ENCODE measurements around the gene SLX4IP.
A peak's percentile ranks its signal among the peaks of the same experiment; 100 is the strongest.

The SLX4IP gene

DNA sequence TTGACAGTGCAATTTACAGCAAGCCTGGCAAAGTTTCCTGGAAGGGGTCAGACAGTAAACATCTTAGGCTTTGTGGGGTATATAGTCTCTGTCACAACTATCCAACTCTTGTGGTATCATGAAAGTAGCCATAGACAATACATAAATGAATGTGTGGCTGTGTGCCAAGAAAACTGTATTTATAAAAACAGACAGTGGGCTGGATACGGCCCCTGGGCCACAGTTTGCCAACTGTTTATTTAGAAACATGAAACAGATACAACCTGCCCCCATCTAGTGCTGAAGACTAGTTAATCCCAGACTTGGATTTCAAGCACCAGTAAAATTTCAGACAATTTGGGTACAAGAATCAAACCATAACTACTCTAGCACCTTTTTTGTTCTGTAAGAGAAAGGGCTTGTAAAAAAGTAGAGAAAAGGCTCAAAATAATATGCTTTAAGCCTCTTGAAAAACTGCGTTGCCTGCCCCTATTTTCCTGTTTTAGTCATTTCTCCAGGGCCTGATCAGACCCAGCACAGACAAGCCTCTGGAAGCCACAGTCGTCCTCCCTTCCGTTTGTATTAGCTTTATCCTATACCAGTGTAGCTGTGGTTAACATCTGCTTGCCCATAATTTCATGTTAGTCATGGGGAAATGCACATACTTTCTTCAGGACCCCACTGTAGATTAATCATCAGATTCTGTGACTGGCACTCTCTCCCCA, 207.9 kb downstream of the SLX4IP start:
- Histone ChIP-seq H3K4me3 (ENCODE audit: low read depth, low read length) (no peak overlapping the region), H3K27ac (no peak overlapping the region), H3K36me3 (peaks cover 3% of the 10 kb centered on the region; the same call in 1 of the 2 replicates), H3K9me3 (ENCODE audit: severe bottlenecking) (no peaks in the 10 kb centered on the region), H3K27me3 (ENCODE audit: insufficient read depth, low read depth, severe bottlenecking) (no peaks in the 10 kb centered on the region)
- TF ChIP-seq, protein P1, sequence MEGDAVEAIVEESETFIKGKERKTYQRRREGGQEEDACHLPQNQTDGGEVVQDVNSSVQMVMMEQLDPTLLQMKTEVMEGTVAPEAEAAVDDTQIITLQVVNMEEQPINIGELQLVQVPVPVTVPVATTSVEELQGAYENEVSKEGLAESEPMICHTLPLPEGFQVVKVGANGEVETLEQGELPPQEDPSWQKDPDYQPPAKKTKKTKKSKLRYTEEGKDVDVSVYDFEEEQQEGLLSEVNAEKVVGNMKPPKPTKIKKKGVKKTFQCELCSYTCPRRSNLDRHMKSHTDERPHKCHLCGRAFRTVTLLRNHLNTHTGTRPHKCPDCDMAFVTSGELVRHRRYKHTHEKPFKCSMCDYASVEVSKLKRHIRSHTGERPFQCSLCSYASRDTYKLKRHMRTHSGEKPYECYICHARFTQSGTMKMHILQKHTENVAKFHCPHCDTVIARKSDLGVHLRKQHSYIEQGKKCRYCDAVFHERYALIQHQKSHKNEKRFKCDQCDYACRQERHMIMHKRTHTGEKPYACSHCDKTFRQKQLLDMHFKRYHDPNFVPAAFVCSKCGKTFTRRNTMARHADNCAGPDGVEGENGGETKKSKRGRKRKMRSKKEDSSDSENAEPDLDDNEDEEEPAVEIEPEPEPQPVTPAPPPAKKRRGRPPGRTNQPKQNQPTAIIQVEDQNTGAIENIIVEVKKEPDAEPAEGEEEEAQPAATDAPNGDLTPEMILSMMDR (IDR thresholded peaks at IDR 0.05; ENCODE audit: low read depth, low read length): no peak
- no peak for DNase-seq

DNA sequence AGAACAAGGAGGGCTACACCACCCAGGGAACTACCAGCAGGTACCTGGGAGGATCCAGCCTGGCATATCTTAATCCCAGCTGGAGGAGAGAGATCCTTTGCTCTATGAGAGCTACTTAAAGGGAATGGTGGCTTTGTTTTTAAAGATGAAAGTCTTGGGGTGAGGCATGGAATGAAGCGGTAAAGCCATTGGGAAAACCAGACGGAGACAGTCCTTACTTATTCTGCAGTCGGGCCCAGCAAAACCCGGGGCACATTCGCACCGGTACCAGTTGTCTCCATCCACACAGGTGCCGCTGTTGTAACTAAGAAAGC, 208.4 kb downstream of the SLX4IP start:
- peaks cover 3% of the 10 kb centered on the region; the same call in 1 of the 2 replicates for H3K36me3 ChIP-seq
- TF ChIP-seq, protein P1 (IDR thresholded peaks at IDR 0.05; ENCODE audit: low read depth, low read length): no peak
- no peaks in the 10 kb centered on the region for H3K27me3 ChIP-seq (ENCODE audit: insufficient read depth, low read depth, severe bottlenecking)

DNA sequence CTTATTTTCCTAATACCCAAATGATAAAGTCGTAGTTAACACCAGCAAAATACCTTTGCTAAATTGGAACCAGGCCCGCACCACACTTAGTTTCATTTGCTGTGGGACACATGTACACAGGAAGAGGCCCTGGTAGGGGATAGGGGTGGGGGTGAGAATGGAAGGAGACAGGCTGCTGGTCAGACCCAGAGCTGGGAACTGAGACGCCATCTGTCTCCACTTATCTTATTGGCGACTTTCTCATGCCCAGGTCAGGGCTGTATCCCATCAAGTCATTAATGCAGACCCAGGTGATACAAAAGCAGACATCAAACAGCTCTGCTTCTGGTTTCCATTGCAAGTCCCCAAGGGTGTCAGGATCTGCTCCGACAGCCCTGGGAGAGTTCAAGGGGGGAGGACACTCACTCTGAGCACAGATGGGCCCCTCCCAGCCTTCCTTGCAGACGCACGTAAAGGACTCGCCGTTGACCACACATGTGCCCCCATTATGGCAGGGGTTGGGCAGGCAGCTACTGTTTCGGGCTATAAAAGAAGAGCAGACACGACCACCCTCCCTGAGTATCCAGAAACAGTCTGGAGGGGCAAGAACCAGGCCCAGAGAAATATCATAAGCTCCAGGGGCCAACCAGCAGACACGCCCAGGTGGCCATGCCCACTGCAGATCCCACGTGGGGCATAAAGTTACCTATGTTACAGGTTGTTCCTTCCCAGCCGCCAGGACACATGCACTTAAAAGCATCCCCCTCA, 209.5 kb downstream of the SLX4IP start:
- Histone ChIP-seq H3K36me3 (peaks cover 3% of the 10 kb centered on the region; the same call in 1 of the 2 replicates), H3K27me3 (ENCODE audit: insufficient read depth, low read depth, severe bottlenecking) (no peaks in the 10 kb centered on the region), H3K4me3 (ENCODE audit: low read depth, low read length) (no peak overlapping the region), H3K27ac (peak overlapping the region; percentile 25), H3K9me3 (ENCODE audit: severe bottlenecking) (no peaks in the 10 kb centered on the region)
- TF ChIP-seq, protein P1 (IDR thresholded peaks at IDR 0.05; ENCODE audit: low read depth, low read length): no peak
- DNase-seq: peak; percentile 81

More for the DNA sequence above, 208.4 kb downstream of the SLX4IP start:
- H3K4me3 ChIP-seq (ENCODE audit: low read depth, low read length): no peak overlapping the region
- no peak for DNase-seq
- H3K9me3 ChIP-seq (ENCODE audit: severe bottlenecking): no peaks in the 10 kb centered on the region
- no peak overlapping the region for H3K27ac ChIP-seq

DNA sequence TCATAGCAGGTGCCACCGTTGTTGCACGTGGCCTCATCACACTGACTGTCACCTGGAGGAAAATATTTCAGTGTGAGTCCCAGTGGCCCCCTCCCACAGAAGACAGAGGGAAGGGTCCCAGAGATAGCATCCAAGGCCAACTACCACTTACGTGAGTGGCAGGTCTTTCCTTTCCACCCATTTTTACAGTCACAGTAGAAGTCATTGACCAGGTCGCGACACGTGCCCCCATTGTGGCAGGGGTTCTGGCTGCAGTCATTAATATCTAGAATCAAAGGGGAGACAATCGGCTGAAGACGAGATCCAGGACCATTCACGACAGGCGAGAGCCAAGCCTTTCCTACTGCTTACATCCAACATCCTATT, 210.1 kb downstream of the SLX4IP start:
- no peaks in the 10 kb centered on the region for H3K9me3 ChIP-seq (ENCODE audit: severe bottlenecking)
- TF ChIP-seq, protein P1 (IDR thresholded peaks at IDR 0.05; ENCODE audit: low read depth, low read length): no peak
- no peak for DNase-seq
- no peak overlapping the region for H3K4me3 ChIP-seq (ENCODE audit: low read depth, low read length)
- peaks cover 3% of the 10 kb centered on the region; the same call in 1 of the 2 replicates for H3K36me3 ChIP-seq
- H3K27ac ChIP-seq: no peak overlapping the region
- H3K27me3 ChIP-seq (ENCODE audit: insufficient read depth, low read depth, severe bottlenecking): no peaks in the 10 kb centered on the region

DNA sequence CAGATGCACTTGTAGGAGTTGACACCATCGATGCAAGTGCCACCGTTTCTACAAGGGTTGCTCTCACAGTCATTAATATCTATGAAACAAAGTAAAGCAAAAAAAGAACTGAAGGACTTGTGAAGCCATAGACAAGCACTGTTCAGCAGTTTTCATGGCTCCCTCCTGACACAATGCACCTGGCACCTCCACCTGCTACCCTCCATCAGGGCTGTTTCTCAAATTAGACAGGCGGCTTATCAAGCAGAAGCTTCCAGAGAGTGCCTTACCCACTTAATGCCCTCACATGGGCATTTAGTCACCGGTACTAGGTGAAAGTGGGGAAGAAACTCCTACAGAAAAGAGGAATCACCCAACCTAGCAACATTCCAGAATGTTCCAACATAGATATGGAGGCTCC, 210.9 kb downstream of the SLX4IP start:
- Histone ChIP-seq H3K27ac (no peak overlapping the region), H3K9me3 (ENCODE audit: severe bottlenecking) (no peaks in the 10 kb centered on the region), H3K4me3 (ENCODE audit: low read depth, low read length) (no peak overlapping the region), H3K36me3 (peaks cover 3% of the 10 kb centered on the region; the same call in 1 of the 2 replicates), H3K27me3 (ENCODE audit: insufficient read depth, low read depth, severe bottlenecking) (no peaks in the 10 kb centered on the region)
- TF ChIP-seq, protein P1 (IDR thresholded peaks at IDR 0.05; ENCODE audit: low read depth, low read length): no peak
- DNase-seq: no peak

Measured in WERI-Rb-1 (cell line).